Adrenal gland (tissue), 5 donors: ENCODE data around the gene DMD.

Source experiments
- POLR2A ChIP-seq, 2 donors: fragments of 450-650 bp; IDR thresholded peaks; one replicate each; pipeline ENCODE4 v1.6.1; 2017; ENCODE audit warnings: antibody characterized with exemption in 2 of 2, mild to moderate bottlenecking in 2 of 2, moderate library complexity in 1 of 2
- TF ChIP-seq, protein P1 (sequence below), 6 experiments: fragments of 450-650 bp in 4 of 6; fragments of 200-600 bp in 2 of 6; sonication (generic) in 1 of 6; IDR thresholded peaks; 1 replicate in 5 of 6; 2 replicates in 1 of 6; pipeline versions ENCODE4 v1.5.1 to v1.8.0; 2016 to 2021; ENCODE audit warnings: antibody characterized with exemption in 6 of 6, mild to moderate bottlenecking in 2 of 6, moderate library complexity in 1 of 6
- donor health status: DM: no; HTN: no; CAD: no.

DNA sequence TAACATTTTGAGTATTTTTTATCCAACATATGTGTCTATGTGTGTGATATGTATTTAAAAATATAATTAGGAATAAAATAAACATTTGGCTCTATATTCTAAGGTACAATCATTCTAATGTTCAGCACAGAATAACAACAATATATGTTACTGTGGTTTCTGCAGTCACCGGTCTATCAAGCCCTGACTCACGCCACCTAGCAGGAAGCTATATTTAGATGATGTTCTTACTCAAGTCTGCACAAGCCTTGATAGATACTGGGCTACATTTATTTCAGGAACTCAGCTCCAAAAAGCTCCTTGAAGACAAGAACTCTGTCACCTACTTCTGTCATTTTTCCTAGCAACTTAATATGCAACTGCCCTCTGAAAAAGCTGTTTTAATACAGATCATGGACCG, 1987.5 kb downstream of the DMD start:
- TF ChIP-seq, protein P1, sequence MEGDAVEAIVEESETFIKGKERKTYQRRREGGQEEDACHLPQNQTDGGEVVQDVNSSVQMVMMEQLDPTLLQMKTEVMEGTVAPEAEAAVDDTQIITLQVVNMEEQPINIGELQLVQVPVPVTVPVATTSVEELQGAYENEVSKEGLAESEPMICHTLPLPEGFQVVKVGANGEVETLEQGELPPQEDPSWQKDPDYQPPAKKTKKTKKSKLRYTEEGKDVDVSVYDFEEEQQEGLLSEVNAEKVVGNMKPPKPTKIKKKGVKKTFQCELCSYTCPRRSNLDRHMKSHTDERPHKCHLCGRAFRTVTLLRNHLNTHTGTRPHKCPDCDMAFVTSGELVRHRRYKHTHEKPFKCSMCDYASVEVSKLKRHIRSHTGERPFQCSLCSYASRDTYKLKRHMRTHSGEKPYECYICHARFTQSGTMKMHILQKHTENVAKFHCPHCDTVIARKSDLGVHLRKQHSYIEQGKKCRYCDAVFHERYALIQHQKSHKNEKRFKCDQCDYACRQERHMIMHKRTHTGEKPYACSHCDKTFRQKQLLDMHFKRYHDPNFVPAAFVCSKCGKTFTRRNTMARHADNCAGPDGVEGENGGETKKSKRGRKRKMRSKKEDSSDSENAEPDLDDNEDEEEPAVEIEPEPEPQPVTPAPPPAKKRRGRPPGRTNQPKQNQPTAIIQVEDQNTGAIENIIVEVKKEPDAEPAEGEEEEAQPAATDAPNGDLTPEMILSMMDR (IDR thresholded peaks at IDR 0.05), result no peak
- TF ChIP-seq POLR2A (IDR thresholded peaks at IDR 0.05), result no peak
